Ovary (tissue), 9 donors: Measurements from ENCODE around the gene SEC16A. TPM values are rescaled to one million over a fixed set of nuclear protein-coding genes. Genes with fewer than 3 reads are reported as not detected.

Experiments
- DNase-seq, 5 donors: peaks; one replicate each; pipeline ENCODE4 v3.0.0-alpha.2; 2019 to 2020
- H3K27ac ChIP-seq, 2 donors: fragments of 200-600 bp; one replicate each; pipeline versions ENCODE4 v1.5.1 to v1.8.0; 2019 to 2022
- H3K27me3 ChIP-seq: fragments of 200-600 bp; one replicate; pipeline ENCODE4 v1.8.0; 2022
- H3K36me3 ChIP-seq: fragments of 200-600 bp; sonication (generic); one replicate; pipeline ENCODE4 v1.5.1; 2019
- H3K4me1 ChIP-seq: one replicate; pipeline ENCODE4 v1.8.1; 2013; ENCODE audit warnings: mild to moderate bottlenecking, moderate library complexity; ENCODE audit not compliant: insufficient read depth
- H3K4me3 ChIP-seq: fragments of 200-600 bp; sonication (generic); one replicate; pipeline ENCODE4 v1.5.1; 2017
- H3K9me3 ChIP-seq, 2 donors: fragments of 200-600 bp in 1 of 2; sonication (generic) in 1 of 2; one replicate each; pipeline versions ENCODE4 v1.5.1 to v1.8.1; 2013 to 2019; ENCODE audit warnings: mild to moderate bottlenecking in 1 of 2, moderate library complexity in 1 of 2
- EP300 ChIP-seq: sonication (generic); formaldehyde crosslinking; IDR thresholded peaks from one replicate; pipeline ENCODE4 v1.6.1; 2017; ENCODE audit warnings: antibody characterized with exemption
- POLR2A ChIP-seq: fragments of 450-650 bp; IDR thresholded peaks from one replicate; pipeline ENCODE4 v1.6.1; 2017; ENCODE audit warnings: antibody characterized with exemption, mild to moderate bottlenecking, moderate library complexity
- WGBS, 3 donors: extraction: QIAGEN DNeasy Blood & Tissue Kit in 1 of 3; methylation state at CpG; one replicate each; pipeline versions ENCODE4 v1.1.5 to v1.1.7; 2013 to 2017; 5-methylcytosine and 5-hydroxymethylcytosine counted together
- intact Hi-C, 4 donors: fragments of 100-400 bp; cut with DNase I; formaldehyde crosslinking; loops; one replicate each; pipeline versions ENCODE4 v1.11.0 to v1.15.1; 2022 to 2023
- polyA plus RNA-seq, 2 donors: library from polyadenylated mRNA; stranded (reverse); fragments of 200-250 nt in 1 of 2; fragments of 350-450 nt in 1 of 2; fragmentation: Illumina TruSeq in 1 of 2; extraction: RNeasy Lipid Tissue Mini Kit (QIAGEN cat#74804) in 1 of 2; gene quantifications; one replicate each; pipeline ENCODE4 v1.2.3, GENCODE V29; 2013 to 2014
- total RNA-seq, 7 donors: library from RNA; depleted of rRNA in 2 of 7; stranded (reverse); fragments of >200 nt in 2 of 7; fragmentation: NEBNext Ultra II Directional in 3 of 7; extraction: Animal tissue kit (Norgen Biotek cat#: 25700) in 3 of 7; gene quantifications; one replicate each; pipeline versions ENCODE4 v1.1.0 to v1.2.4, GENCODE V29; 2016 to 2023
- TF ChIP-seq, protein P1 (sequence below), 3 donors: fragments of 450-650 bp in 2 of 3; fragments of 200-600 bp in 1 of 3; IDR thresholded peaks; one replicate each; pipeline versions ENCODE4 v1.5.1 to v1.8.0; 2016 to 2022; ENCODE audit warnings: antibody characterized with exemption in 3 of 3, mild to moderate bottlenecking in 1 of 3
- donor health status: DM: no; HTN: no; CAD: no; lungs with moderate emphysema.
- donor health status: DM: no; HTN: no; CAD: no.
- donor health status: Bipolar disorder and iron deficiency.
- donor health status: DM: yes; HTN: yes; CAD: no.
- donor health status: DM: no; HTN: no; CAD: no.
- donor health status: DM: yes; HTN: yes; CAD: no.

The SEC16A gene
- total and polyA plus RNA-seq, 9 donors: 27.6 to 61.4 (median 46.5) TPM

- H3K27ac ChIP-seq: no peak overlapping the region
- intact Hi-C loops: loop anchor here in 1 of 4 donors (5.0 kb wide), 1 partner anchor 92 kb away; no protein-coding TSS in a partner anchor
- H3K36me3 ChIP-seq: no peaks in the 10 kb centered on the region
- TF ChIP-seq, protein P1, sequence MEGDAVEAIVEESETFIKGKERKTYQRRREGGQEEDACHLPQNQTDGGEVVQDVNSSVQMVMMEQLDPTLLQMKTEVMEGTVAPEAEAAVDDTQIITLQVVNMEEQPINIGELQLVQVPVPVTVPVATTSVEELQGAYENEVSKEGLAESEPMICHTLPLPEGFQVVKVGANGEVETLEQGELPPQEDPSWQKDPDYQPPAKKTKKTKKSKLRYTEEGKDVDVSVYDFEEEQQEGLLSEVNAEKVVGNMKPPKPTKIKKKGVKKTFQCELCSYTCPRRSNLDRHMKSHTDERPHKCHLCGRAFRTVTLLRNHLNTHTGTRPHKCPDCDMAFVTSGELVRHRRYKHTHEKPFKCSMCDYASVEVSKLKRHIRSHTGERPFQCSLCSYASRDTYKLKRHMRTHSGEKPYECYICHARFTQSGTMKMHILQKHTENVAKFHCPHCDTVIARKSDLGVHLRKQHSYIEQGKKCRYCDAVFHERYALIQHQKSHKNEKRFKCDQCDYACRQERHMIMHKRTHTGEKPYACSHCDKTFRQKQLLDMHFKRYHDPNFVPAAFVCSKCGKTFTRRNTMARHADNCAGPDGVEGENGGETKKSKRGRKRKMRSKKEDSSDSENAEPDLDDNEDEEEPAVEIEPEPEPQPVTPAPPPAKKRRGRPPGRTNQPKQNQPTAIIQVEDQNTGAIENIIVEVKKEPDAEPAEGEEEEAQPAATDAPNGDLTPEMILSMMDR (IDR thresholded peaks at IDR 0.05): no peak
- TF ChIP-seq POLR2A: no peak
- TF ChIP-seq EP300: no peak
- WGBS, 3 donors: 86 to 89% (median 89%) methylated on average over 32 of the region's 32 CpGs
- DNase-seq: no peak
- H3K9me3 ChIP-seq: no peaks in the 10 kb centered on the region
- no peaks in the 10 kb centered on the region for H3K27me3 ChIP-seq
- no peak overlapping the region for H3K4me3 ChIP-seq
- peaks cover 7% of the 10 kb centered on the region for H3K4me1 ChIP-seq
Observed at GRCh38 chr9:136403915-136404800, 78.7 kb downstream of the SEC16A start.

DNA sequence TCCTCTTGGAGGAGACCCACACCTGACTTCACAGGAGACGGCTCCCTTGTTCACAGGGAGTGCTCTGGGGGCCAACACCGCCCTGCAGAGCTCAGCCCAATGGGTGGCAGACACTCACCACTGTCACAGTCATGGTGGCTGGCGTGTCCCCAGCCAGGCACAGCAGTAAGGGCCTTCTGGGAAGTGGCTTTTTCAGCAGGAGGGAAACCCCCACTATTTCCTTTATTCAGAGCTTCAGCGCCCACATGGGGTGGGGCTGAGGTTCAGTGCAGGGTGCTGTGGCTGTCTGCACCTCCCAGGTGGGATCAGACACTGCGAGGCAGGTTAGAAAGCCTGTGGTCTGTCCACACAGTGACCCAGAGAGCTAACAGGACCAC, 79.3 kb downstream of the SEC16A start:
- no peak for DNase-seq
- H3K4me1 ChIP-seq: peaks cover 13% of the 10 kb centered on the region
- TF ChIP-seq, protein P1 (IDR thresholded peaks at IDR 0.05): no peak
- no peak for TF ChIP-seq POLR2A
- TF ChIP-seq EP300: no peak
- intact Hi-C loops: loop anchor here in 1 of 4 donors (5.0 kb wide), 1 partner anchor 91 kb away; no protein-coding TSS in a partner anchor
- no peaks in the 10 kb centered on the region for H3K27me3 ChIP-seq
- 85 to 89% (median 87%) methylated on average over 5 of the region's 5 CpGs for WGBS, 3 donors
- H3K36me3 ChIP-seq: no peaks in the 10 kb centered on the region
- H3K9me3 ChIP-seq: no peaks in the 10 kb centered on the region
- H3K27ac ChIP-seq: no peak overlapping the region
- H3K4me3 ChIP-seq: no peak overlapping the region

DNA sequence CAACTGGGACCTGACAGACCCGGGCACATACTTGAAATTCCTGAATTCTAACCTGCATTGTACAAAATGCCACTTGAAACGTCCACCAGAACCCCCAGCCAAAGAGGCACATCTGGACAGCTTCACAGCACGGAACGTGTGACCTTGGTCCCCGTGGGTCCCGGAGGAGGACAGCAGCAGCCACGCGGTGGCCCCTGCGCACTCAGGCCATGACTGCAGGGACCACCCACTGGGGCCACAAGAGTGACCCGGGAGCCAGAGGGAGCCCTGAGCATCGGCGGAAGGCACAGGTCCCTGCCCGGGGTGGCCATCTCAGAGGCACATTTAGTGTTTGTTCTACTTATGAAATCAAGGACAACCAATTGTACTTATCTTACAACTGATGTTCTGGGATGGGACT, 80.8 kb downstream of the SEC16A start:
- no peaks in the 10 kb centered on the region for H3K9me3 ChIP-seq
- H3K27ac ChIP-seq: no peak overlapping the region
- H3K36me3 ChIP-seq: no peaks in the 10 kb centered on the region
- DNase-seq: no peak
- intact Hi-C loops: loop anchor here in 1 of 4 donors (5.0 kb wide), 1 partner anchor 90 kb away; no protein-coding TSS in a partner anchor
- peaks cover 13% of the 10 kb centered on the region for H3K4me1 ChIP-seq
- TF ChIP-seq, protein P1 (IDR thresholded peaks at IDR 0.05): no peak
- TF ChIP-seq EP300: no peak
- no peak for TF ChIP-seq POLR2A
- WGBS, 3 donors: 48 to 52% (median 51%) methylated on average over 13 of the region's 13 CpGs
- no peak overlapping the region for H3K4me3 ChIP-seq
- H3K27me3 ChIP-seq: no peaks in the 10 kb centered on the region

DNA sequence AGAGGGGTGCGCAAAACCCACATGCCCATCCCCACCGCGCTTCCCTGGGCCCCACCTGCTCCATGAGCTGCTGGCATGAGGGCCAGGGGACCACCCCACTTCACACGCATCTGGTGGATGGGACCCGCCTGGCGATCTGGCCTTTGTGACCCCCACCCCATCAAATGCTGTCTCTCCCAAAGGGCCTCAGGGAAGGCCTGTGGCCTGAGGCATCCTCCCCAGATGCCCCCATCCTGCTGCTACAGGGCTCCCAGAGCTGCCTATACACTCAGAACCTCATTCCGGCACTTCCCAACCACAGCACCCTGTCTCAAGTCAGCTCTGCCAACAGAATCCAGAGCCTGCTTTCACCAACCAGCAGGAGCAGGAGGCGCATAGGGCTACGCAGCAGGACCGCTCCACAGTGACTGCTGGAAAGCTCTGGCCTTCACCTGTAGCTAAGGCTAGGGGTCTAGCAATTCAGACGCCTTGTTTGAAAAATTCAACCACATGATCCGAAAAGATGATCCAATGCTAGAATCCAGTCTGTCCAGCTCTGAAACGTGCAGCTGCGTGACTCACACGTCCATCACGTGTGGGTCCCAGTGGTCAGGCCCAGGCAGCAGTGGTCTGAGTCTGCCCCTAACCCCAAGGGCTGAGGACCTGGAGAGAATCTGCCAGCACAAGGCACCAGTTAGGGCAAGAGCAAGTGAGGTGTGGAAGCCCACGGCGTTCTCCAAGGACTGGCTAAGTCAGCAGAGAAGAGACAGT, 81.5 kb downstream of the SEC16A start:
- 85 to 89% (median 88%) methylated on average over 18 of the region's 18 CpGs for WGBS, 3 donors
- TF ChIP-seq POLR2A (no peak), EP300 (no peak)
- TF ChIP-seq, protein P1 (IDR thresholded peaks at IDR 0.05): no peak
- Histone ChIP-seq H3K4me1 (peaks cover 13% of the 10 kb centered on the region), H3K27ac (no peak overlapping the region), H3K27me3 (no peaks in the 10 kb centered on the region), H3K36me3 (no peaks in the 10 kb centered on the region), H3K4me3 (no peak overlapping the region), H3K9me3 (no peaks in the 10 kb centered on the region)
- no peak for DNase-seq
- intact Hi-C loops: loop anchor here in 2 of 4 donors (2.0 to 5.0 kb wide), 2 partner anchors 89 to 91 kb away; no protein-coding TSS in a partner anchor
